ENCODE results near the gene TTLL8. TPM values are rescaled to one million over a fixed set of nuclear protein-coding genes. Genes with fewer than 3 reads are reported as not detected.

The TTLL8 gene
- total RNA-seq, 1 experiment from 2014 or later = not detected

GRCh38 chr22:50040717-50041116 is 17.4 kb downstream of the TTLL8 start:
- Histone ChIP-seq H3K36me3 (ENCODE audit: control insufficient read depth in 1 of 2, insufficient read depth in 2 of 2, low read length in 2 of 2) (no peaks in the 10 kb centered on the region), H3K4me1 (ENCODE audit: control insufficient read depth in 1 of 2, insufficient read depth in 2 of 2, low read length in 2 of 2) (no peaks in the 10 kb centered on the region), H3K4me2 (ENCODE audit: low read length) (no peak overlapping the region), H3K79me2 (ENCODE audit: insufficient read depth, low read length) (no peaks in the 10 kb centered on the region), H3K9me3 (ENCODE audit: control insufficient read depth in 1 of 2, insufficient read depth in 1 of 2, low read depth in 1 of 2, low read length in 2 of 2) (peaks cover 0 to 16% of the 10 kb centered on the region in 2 experiments; a peak in 2 of 4 replicates), H3K9ac (ENCODE audit: low read length) (no peak overlapping the region), H2AFZ (ENCODE audit: low read depth, low read length, poor library complexity, severe bottlenecking) (no peak overlapping the region), H3K27ac (ENCODE audit: low read depth, low read length) (no peak overlapping the region), H3K9me2 (ENCODE audit: insufficient read depth) (no peaks in the 10 kb centered on the region), H3K4me3 (replicated peaks in 1 of 2; ENCODE audit: low read depth in 1 of 2, low read length in 2 of 2) (no peak overlapping the region), H4K20me1 (ENCODE audit: insufficient read depth) (no peaks in the 10 kb centered on the region), H3K27me3 (ENCODE audit: insufficient read depth, low read length) (no peaks in the 10 kb centered on the region)
- intact Hi-C loops (cut with micrococcal nuclease) = no loop called here
- RAD21 ChIA-PET (ENCODE audit: low non-redundant PET in 1 of 2, low total read pairs in 2 of 2, uncharacterized antibody in 2 of 2, unreplicated experiment in 2 of 2) = interaction anchor here in 1 of 2 experiments (0.6 kb wide), 1 partner anchor 66 kb away, joined by 7 read pairs; no protein-coding TSS in a partner anchor
- BruUV-seq (replicated peaks) = no TSS peak
- DNase-seq (ENCODE audit: low read depth, low spot score) (no peak), ATAC-seq (no peak)
- CTCF ChIA-PET = interaction anchor here (0.9 kb wide), 1 partner anchor 9 kb away, joined by 3 read pairs; no protein-coding TSS in a partner anchor
- no peak for TF ChIP-seq CTCF (IDR thresholded peaks at IDR 0.05 in 2 of 3, conservative IDR thresholded peaks at IDR 0.05 in 1 of 3; ENCODE audit: borderline replicate concordance in 1 of 3, insufficient read depth in 1 of 3, low read depth in 2 of 3, low read length in 2 of 3)
- no peak for TF ChIP-seq MAX (IDR thresholded peaks at IDR 0.05)
- no peak for TF ChIP-seq CBX3 (IDR thresholded peaks at IDR 0.05; ENCODE audit: low read depth)
- no peak for TF ChIP-seq CEBPB (IDR thresholded peaks at IDR 0.05; ENCODE audit: low read depth)
- TF ChIP-seq FOSL1 (IDR thresholded peaks at IDR 0.05; ENCODE audit: low read depth) = no peak
- no peak for TF ChIP-seq SIN3A (IDR thresholded peaks at IDR 0.05; ENCODE audit: low read depth)
- TF ChIP-seq POLR2A (IDR thresholded peaks at IDR 0.05; ENCODE audit: borderline replicate concordance, extremely low read depth, insufficient read depth, insufficient read length) = no peak
- TF ChIP-seq TCF7L2 (IDR thresholded peaks at IDR 0.05; ENCODE audit: borderline replicate concordance, extremely low read depth, insufficient read depth, insufficient read length) = no peak
- no peak for TF ChIP-seq ZBTB33 (IDR thresholded peaks at IDR 0.05; ENCODE audit: extremely low read depth, insufficient replicate concordance, low read length)
- TF ChIP-seq YY1 (IDR thresholded peaks at IDR 0.05; ENCODE audit: extremely low read depth, insufficient replicate concordance, low read depth, low read length) = no peak
- no peak for TF ChIP-seq JUND (IDR thresholded peaks at IDR 0.05)
- no peak for TF ChIP-seq ZNF274 (IDR thresholded peaks at IDR 0.05; ENCODE audit: low read depth, low read length)
- no peak for TF ChIP-seq RAD21 (IDR thresholded peaks at IDR 0.05; ENCODE audit: low read depth)
- TF ChIP-seq SP1 (IDR thresholded peaks at IDR 0.05; ENCODE audit: low read depth) = no peak
- TF ChIP-seq EZH2phosphoT487 (IDR thresholded peaks at IDR 0.05; ENCODE audit: borderline replicate concordance) = no peak
- no peak for TF ChIP-seq POLR2AphosphoS5 (IDR thresholded peaks at IDR 0.05; ENCODE audit: low read depth, low read length)
- POLR2A ChIA-PET = no interaction called here

Data from HCT116 (cell line).